ENCODE results near the gene TPCN2.

TPCN2 gene

DNA sequence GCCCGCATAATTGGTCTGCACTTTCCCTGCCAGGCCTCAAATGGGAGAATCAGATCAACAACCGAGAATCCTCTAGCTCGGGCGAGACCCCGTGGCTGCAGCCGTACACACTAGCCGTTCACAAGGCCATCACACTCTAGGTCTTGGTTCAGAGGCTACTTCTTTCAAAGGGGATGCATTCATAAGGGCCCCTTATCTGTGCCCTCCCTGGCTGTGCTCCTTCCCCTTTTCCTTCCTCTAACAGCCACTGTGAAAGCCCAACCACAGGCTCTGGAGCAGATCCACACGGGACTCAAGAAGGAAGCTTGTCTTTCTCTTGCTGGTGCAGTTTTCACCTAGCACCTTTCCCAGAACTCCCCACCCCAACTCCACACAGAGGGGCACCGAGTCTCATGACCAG, 131.5 kb downstream of the TPCN2 start:
- no peaks in the 10 kb centered on the region for H3K27me3 ChIP-seq (replicated peaks)
- H3K4me3 ChIP-seq (ENCODE audit: low read depth, low read length) = no peak overlapping the region
- no peaks in the 10 kb centered on the region for H3K36me3 ChIP-seq (replicated peaks)
- DNase-seq = no peak
- in situ Hi-C loops (cut with HindIII; ENCODE audit: low pct_ligation_motif_present, low sequenced_read_pairs) = no loop called here
- TF ChIP-seq CTCF (IDR thresholded peaks at IDR 0.05; ENCODE audit: low read depth, low read length, missing control alignments) = no peak
- H3K27ac ChIP-seq = no peak overlapping the region

- H3K4me3 ChIP-seq (ENCODE audit: low read depth, low read length) = no peak overlapping the region
- H3K27ac ChIP-seq = no peak overlapping the region
- no peaks in the 10 kb centered on the region for H3K27me3 ChIP-seq (replicated peaks)
- H3K36me3 ChIP-seq (replicated peaks) = no peaks in the 10 kb centered on the region
- TF ChIP-seq CTCF (IDR thresholded peaks at IDR 0.05; ENCODE audit: low read depth, low read length, missing control alignments) = no peak
- DNase-seq = no peak
- in situ Hi-C loops (cut with HindIII; ENCODE audit: low pct_ligation_motif_present, low sequenced_read_pairs) = no loop called here
These were observed 132.0 kb downstream of the TPCN2 start for GRCh38 chr11:69180726-69181125.

DNA sequence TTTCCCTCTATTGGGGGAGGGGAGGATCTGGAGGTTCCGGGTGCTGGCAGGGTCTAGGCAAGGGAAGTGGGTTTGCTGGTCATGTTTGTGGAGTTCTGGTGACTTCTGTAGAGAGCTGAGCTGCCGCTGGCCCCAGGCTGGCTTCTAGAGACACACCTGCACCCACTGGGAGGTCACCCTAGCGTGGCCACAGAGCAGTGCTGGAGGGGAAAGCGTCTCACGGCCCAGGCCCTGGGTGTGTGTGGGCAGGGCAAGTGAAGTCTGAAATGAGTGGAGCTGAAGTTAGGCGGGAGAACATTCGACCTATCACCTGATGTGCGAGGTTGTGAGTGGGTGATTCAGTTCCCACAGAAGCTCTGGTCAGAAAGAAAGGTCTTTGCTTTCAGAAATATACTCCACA, 134.9 kb downstream of the TPCN2 start:
- Histone ChIP-seq H3K4me3 (ENCODE audit: low read depth, low read length) (no peak overlapping the region), H3K36me3 (replicated peaks) (no peaks in the 10 kb centered on the region), H3K27me3 (replicated peaks) (no peaks in the 10 kb centered on the region), H3K27ac (no peak overlapping the region)
- no peak for TF ChIP-seq CTCF (IDR thresholded peaks at IDR 0.05; ENCODE audit: low read depth, low read length, missing control alignments)
- no peak for DNase-seq
- in situ Hi-C loops (cut with HindIII; ENCODE audit: low pct_ligation_motif_present, low sequenced_read_pairs) = no loop called here
